Vagina (tissue), 2 donors: ENCODE measurements around the gene LRRTM3.

Source experiments
- CTCF ChIP-seq, 3 experiments: fragments of 450-650 bp in 2 of 3; fragments of 200-600 bp in 1 of 3; sonication (generic) in 1 of 3; IDR thresholded peaks; one replicate each; pipeline ENCODE4 v1.5.1; 2017 to 2019; ENCODE audit warnings: antibody characterized with exemption in 3 of 3, mild to moderate bottlenecking in 2 of 3, moderate library complexity in 2 of 3
- POLR2A ChIP-seq, 2 donors: fragments of 450-650 bp; IDR thresholded peaks; one replicate each; pipeline ENCODE4 v1.6.1; 2017; ENCODE audit warnings: antibody characterized with exemption in 2 of 2, mild to moderate bottlenecking in 2 of 2, moderate library complexity in 2 of 2
- POLR2AphosphoS5 ChIP-seq, 2 donors: sonication (generic); formaldehyde crosslinking; IDR thresholded peaks; one replicate each; pipeline ENCODE4 v1.9.0; 2017; ENCODE audit warnings: antibody characterized with exemption in 2 of 2, mild to moderate bottlenecking in 2 of 2, low read depth in 1 of 2; ENCODE audit not compliant: insufficient read depth in 1 of 2

DNA sequence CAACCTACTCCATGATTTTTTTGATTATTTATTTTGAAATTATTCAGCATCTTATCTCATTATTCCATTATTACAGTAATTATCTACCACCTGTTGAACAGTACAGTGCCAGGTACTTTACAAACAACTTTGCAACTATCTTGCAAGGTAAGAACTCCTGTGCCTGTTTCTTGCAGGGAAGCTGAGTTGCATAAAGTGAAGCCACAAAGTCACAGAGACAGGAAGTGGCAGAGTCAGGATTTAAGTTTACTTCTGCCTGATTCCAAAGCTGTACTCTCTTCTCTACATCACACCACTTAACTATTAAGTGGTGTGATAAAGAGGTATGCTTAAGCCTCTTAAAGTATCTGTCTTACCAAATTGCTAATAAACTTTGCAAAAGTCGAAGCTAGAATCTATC lies 80.1 kb downstream of the LRRTM3 start:
- TF ChIP-seq CTCF (IDR thresholded peaks at IDR 0.05) = no peak
- no peak for TF ChIP-seq POLR2A (IDR thresholded peaks at IDR 0.05)
- no peak for TF ChIP-seq POLR2AphosphoS5 (IDR thresholded peaks at IDR 0.05; ENCODE audit: insufficient read depth in 1 of 2, low read depth in 1 of 2)
